ENCODE data around the gene GTF2F1.
"Not testable (repeated sequence)": the region's sequence is repeated elsewhere in the genome, so short reads cannot be mapped to it uniquely, and the experiment has no call there.

GTF2F1 gene

GRCh38 chr19:6355321-6356040 lies 37.5 kb downstream of the GTF2F1 start:
- not testable (repeated sequence) for DNase-seq (ENCODE audit: low spot score)

GRCh38 chr19:6354098-6354674 lies 38.8 kb downstream of the GTF2F1 start:
- DNase-seq (ENCODE audit: low spot score), result peak; percentile 51

DNA sequence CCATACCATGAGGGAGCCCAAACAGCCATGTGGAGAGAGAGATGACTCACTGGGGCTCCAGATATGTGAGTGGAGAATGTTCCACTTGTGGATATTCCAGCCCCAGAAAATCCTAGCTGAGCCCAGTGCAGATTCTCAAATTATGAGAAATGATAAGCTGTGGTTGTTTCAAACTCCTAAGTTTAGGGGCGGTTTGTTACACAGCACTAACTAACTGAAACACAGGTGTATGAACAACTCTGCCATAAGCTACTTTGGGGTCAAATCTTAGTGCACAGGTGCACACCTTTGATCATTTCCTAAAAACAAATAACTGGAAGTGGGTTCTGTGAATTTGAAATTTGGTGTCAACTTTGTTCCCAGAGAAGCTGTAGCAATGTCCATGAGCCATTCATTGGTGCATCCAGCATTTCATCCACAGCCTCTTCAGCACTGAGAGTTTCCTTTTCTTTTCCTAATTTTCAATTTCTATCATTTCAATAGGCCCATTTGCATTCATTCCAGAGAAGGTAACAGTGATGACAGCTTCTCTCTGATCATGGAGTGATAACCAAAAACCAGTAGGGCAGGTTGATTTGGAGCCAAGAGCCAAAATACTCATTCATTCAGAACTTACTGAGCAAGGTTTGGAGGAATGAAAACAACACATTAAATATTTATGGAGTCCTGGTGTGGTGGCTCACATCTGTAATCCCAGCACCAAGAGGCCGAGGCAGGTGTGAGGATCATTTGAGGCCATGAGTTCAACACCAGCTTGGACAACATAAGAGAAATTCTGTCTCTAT lies 40.4 kb downstream of the GTF2F1 start:
- DNase-seq (ENCODE audit: low spot score), result no peak

DNA sequence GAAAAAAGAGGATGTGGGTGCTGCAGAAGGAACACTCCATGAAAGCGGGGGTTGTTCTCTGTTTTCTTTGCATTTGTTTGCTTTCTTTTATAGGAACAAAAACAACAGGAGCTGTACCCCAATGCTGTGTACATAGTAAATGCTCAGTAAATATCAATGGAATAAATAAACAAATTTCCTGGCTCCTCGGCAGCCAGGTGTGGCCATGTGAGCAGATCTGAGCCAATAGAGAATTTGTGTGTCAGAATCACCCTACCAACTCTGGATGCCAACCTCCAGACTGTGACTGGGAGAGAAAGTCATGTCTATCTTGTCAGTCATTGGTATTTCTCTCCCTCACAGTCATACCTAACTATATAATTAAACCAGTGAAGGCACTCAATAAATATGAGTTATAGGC lies 42.3 kb downstream of the GTF2F1 start:
- DNase-seq (ENCODE audit: low spot score), result no peak

DNA sequence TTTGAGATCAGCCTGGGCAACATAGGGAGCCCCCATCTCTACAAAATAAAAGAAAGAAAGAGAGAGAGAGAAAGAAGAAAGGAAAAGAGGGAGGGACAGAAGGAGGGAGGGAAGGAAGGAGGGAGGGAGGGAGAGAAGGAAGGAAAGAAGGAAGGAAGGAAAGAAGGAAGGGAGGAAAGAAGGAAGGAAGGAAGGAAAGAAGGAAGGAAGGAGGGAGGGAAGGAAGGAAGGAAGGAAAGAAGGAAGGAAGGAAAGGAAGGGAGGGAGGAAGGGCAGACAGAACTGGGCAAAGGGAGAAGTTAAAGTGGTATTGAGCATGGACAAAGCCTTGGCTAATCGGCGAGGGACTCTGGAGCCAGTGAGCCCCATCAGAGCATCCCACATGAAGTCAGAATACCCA lies 43.7 kb downstream of the GTF2F1 start:
- not testable (repeated sequence) for DNase-seq (ENCODE audit: low spot score)

- no peak for DNase-seq (ENCODE audit: low spot score)
Observed at GRCh38 chr19:6343462-6343861, 49.5 kb downstream of the GTF2F1 start.

DNA sequence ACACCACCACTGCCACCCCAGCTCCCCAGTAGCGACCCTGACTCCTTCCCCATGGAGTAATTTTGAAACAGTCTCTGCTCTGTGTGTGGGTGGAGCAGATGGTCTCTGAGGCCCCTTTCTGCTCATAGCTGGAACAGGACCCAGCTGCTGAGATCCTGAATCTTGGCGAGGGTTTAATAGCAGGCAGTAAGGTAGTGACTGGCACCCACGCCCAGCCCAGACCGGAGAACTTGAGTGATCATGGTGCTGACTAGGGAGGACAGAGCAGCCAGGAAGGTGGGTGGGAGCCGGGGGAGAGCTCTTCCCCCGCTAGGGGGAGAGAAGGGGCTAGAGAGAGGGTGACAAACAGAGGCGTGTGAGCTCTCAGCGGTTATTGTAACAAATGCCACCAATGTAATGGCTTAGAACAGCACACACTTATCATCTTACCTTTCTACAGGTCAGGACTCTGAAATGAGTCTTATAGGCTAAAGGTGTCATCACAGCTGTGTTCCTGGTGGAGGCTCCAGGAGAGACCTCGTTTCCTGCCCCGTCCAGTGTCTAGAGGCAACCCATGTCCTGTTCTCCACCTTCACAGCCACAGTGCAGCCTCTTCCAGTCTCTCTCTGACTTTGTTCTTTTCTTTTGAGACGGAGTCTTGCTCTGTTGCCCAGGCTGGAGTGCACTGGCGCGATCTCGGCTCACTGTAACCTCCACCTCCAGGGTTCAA lies 52.3 kb downstream of the GTF2F1 start:
- DNase-seq (ENCODE audit: low spot score), result no peak

DNA sequence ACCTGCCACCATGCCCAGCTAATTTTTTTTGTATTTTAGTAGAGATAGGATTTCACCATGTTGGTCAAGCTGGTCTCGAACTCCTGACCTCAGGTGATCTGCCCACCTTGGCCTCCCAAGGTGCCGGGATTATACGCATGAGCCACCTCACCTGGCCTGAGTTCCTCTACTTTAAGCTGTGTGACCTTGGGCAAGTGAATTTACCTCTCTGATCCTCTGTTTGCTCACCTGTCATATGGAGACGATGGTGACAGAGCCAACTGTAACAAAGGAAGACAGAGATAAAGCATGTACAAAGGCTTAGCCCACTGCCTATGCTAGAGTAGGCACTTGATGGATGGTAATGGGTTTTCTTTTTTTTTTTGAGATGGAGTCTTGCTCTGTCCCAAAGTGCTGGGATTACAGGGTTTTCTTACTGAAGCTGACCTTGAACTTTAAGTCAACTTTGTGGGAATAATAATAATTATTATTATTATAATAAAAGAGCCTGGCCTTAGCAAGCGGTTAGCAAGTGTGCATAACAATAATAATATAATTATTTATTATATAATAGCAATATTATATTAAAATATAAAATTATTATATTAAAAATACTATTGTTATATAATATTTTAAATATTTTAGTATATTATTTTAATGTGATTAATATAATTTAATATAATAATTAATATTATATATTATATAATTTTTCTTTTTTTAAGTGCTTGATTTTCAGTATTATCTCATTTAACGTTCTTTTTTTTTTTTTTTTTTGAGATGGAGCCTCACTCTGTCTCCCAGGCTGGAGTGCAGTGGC lies 58.3 kb downstream of the GTF2F1 start:
- no peak for DNase-seq (ENCODE audit: low spot score)

- DNase-seq (ENCODE audit: low spot score), result no peak
Observed at GRCh38 chr19:6333439-6333838, 59.5 kb downstream of the GTF2F1 start, which contains the start of gene ACER1. ACER1 (minus strand) TSS chr19:6333612; CDS start chr19:6333551, 61 bp downstream.
